ENCODE data around the gene EPS8L2.

- TF ChIP-seq RFX5 (IDR thresholded peaks at IDR 0.05; ENCODE audit: borderline replicate concordance, low read depth, low read length) = no peak
- no peak for TF ChIP-seq CTCF (IDR thresholded peaks at IDR 0.05; ENCODE audit: control extremely low read depth in 1 of 3, insufficient read depth in 1 of 3, low read depth in 1 of 3, low read length in 3 of 3)
- no peak for TF ChIP-seq SP2 (IDR thresholded peaks at IDR 0.05; ENCODE audit: low read length)
- TF ChIP-seq SP1 (IDR thresholded peaks at IDR 0.05; ENCODE audit: low read depth, low read length) = no peak
- TF ChIP-seq POU5F1 (IDR thresholded peaks at IDR 0.05; ENCODE audit: low read depth, low read length) = no peak
Observed at GRCh38 chr11:773425-773824, 67.4 kb downstream of the EPS8L2 start.

All from H1 (cell line).